Tongue (tissue), 2 donors: ENCODE results near the gene AMPD2. TPM values are rescaled to one million over a fixed set of nuclear protein-coding genes. Genes with fewer than 3 reads are reported as not detected.

Experiments used
- DNase-seq: peaks from one replicate; pipeline ENCODE4 v3.0.0-alpha.2; 2015
- total RNA-seq: library from RNA; depleted of rRNA; stranded (reverse); fragments of >200 nt; gene quantifications from one replicate; pipeline ENCODE4 v1.2.3, GENCODE V29; 2014

AMPD2 gene
- total RNA-seq, 1 donor from 2014 or later: 39.3 TPM

- DNase-seq: no peak
Measured at GRCh38 chr1:109630898-109631512, 11.4 kb downstream of the AMPD2 start.

- DNase-seq: peak; percentile 65
Measured at GRCh38 chr1:109631513-109632505, 12.2 kb downstream of the AMPD2 start.

- DNase-seq: peak; percentile 95
Measured at GRCh38 chr1:109632671-109633346, 13.2 kb downstream of the AMPD2 start.

- no peak for DNase-seq
Measured at GRCh38 chr1:109634292-109634691, 14.7 kb downstream of the AMPD2 start.

GRCh38 chr1:109634771-109635750 lies 15.4 kb downstream of the AMPD2 start:
- DNase-seq: no peak

GRCh38 chr1:109635862-109636200 lies 16.2 kb downstream of the AMPD2 start:
- DNase-seq: no peak

GRCh38 chr1:109636201-109636952 lies 16.7 kb downstream of the AMPD2 start:
- no peak for DNase-seq

GRCh38 chr1:109637446-109637845 lies 17.8 kb downstream of the AMPD2 start:
- DNase-seq: no peak

- DNase-seq: no peak
Measured at GRCh38 chr1:109639063-109639840, 19.6 kb downstream of the AMPD2 start.

- DNase-seq: no peak
Measured at GRCh38 chr1:109639841-109640184, 20.2 kb downstream of the AMPD2 start.

- DNase-seq: peak; percentile 82
Measured at GRCh38 chr1:109640285-109640865, 20.7 kb downstream of the AMPD2 start.

- DNase-seq: no peak
Measured at GRCh38 chr1:109641078-109641740, 21.6 kb downstream of the AMPD2 start.

- DNase-seq: no peak
Measured at GRCh38 chr1:109641861-109642260, 22.2 kb downstream of the AMPD2 start.

GRCh38 chr1:109642626-109643025 lies 23.0 kb downstream of the AMPD2 start:
- peak; percentile 46 for DNase-seq

- DNase-seq: peak; percentile 82
Measured at GRCh38 chr1:109643385-109644230, 24.0 kb downstream of the AMPD2 start.

GRCh38 chr1:109644670-109645069 lies 25.0 kb downstream of the AMPD2 start:
- peak; percentile 14 for DNase-seq

- peak; percentile 70 for DNase-seq
Measured at GRCh38 chr1:109649491-109649914, 29.9 kb downstream of the AMPD2 start.

GRCh38 chr1:109650609-109651008 lies 31.0 kb downstream of the AMPD2 start:
- DNase-seq: no peak
